Activated CD4-positive, alpha-beta T cell treated with anti-CD3 and anti-CD28 coated beads for 36 hours (primary cell): ENCODE data around the gene COL4A4. TPM values are rescaled to one million over a fixed set of nuclear protein-coding genes. Genes with fewer than 3 reads are reported as not detected.
A peak's percentile ranks its signal among the peaks of the same experiment; 100 is the strongest.

Experiments used
- ATAC-seq: fragments of 200-7000 bp; cut with Tn5 transposase; one replicate; pipeline ENCODE4 v1.10.0; 2021; ENCODE audit warnings: mild to moderate bottlenecking, moderate library complexity
- CTCF ChIA-PET: fragments of 350-600 bp; sonication (Branson Sonifier 250); formaldehyde crosslinking; loops from one replicate; lab custom pipeline; 2021; ENCODE audit warnings: antibody characterized with exemption; lab: Charles Lee
- POLR2A ChIA-PET: fragments of 350-600 bp; sonication (Branson Sonifier 250); formaldehyde crosslinking; loops from one replicate; lab custom pipeline; 2021; ENCODE audit warnings: antibody characterized with exemption, inconsistent platforms; lab: Charles Lee
- DNase-seq: peaks from one replicate; pipeline ENCODE4 v3.0.0-alpha.2; 2020
- H3K27ac Mint-ChIP-seq: one replicate; pipeline ENCODE4 v1.8.0; 2021; ENCODE audit warnings: mixed read lengths
- H3K27me3 Mint-ChIP-seq: one replicate; pipeline ENCODE4 v1.8.0; 2021; ENCODE audit warnings: mixed read lengths
- H3K36me3 Mint-ChIP-seq: one replicate; pipeline ENCODE4 v1.8.0; 2021; ENCODE audit warnings: low read depth, mixed read lengths
- H3K4me1 Mint-ChIP-seq: one replicate; pipeline ENCODE4 v1.8.0; 2021; ENCODE audit warnings: mixed read lengths
- H3K4me3 Mint-ChIP-seq: one replicate; pipeline ENCODE4 v1.8.0; 2021; ENCODE audit warnings: mild to moderate bottlenecking, moderate library complexity, mixed read lengths
- H3K9me3 Mint-ChIP-seq: one replicate; pipeline ENCODE4 v1.8.0; 2021; ENCODE audit warnings: low read depth, mixed read lengths
- intact Hi-C, 2 experiments: fragments of 100-400 bp; cut with DNase I in 1 of 2; cut with micrococcal nuclease in 1 of 2; formaldehyde crosslinking; loops; one replicate each; pipeline versions ENCODE4 v1.14.2 to v1.15.1; 2022 to 2024; cut with DNase I, micrococcal nuclease
- total RNA-seq, 2 experiments: library from RNA; stranded (reverse); gene quantifications; one replicate each; pipeline ENCODE4 v1.2.3, GENCODE V29; 2021

COL4A4 gene
- total RNA-seq, 2 experiments from 2014 or later, result not detected

- ChIA-PET CTCF (interaction anchor here (1.7 kb wide), 1 partner anchor 10 kb away, joined by 7 read pairs; no protein-coding TSS in a partner anchor), POLR2A (no interaction called here)
- DNase-seq, result no peak
- Mint-ChIP-seq H3K4me1 (peaks cover 19% of the 10 kb centered on the region), H3K9me3 (no peaks in the 10 kb centered on the region), H3K4me3 (no peak overlapping the region), H3K27me3 (no peaks in the 10 kb centered on the region), H3K36me3 (peaks cover 4% of the 10 kb centered on the region), H3K27ac (no peak overlapping the region)
- intact Hi-C loops, result no loop called here
- ATAC-seq, result no peak
Measured at GRCh38 chr2:226978300-226978699, 185.7 kb downstream of the COL4A4 start.

- no peaks in the 10 kb centered on the region for H3K27me3 Mint-ChIP-seq
- H3K9me3 Mint-ChIP-seq, result no peaks in the 10 kb centered on the region
- no peak for DNase-seq
- peaks cover 18% of the 10 kb centered on the region for H3K4me1 Mint-ChIP-seq
- peak; percentile 44 for ATAC-seq
- H3K4me3 Mint-ChIP-seq, result no peak overlapping the region
- POLR2A ChIA-PET, result no interaction called here
- CTCF ChIA-PET, result interaction anchor here (0.6 to 1.7 kb wide), 3 partner anchors 9 to 1858 kb away, joined by 3 to 7 read pairs (median 5); no protein-coding TSS in a partner anchor
- no peak overlapping the region for H3K27ac Mint-ChIP-seq
- intact Hi-C loops, result no loop called here
- H3K36me3 Mint-ChIP-seq, result peaks cover 6% of the 10 kb centered on the region
Measured at GRCh38 chr2:226977775-226978190, 186.2 kb downstream of the COL4A4 start.

GRCh38 chr2:226973816-226974215 is 190.2 kb downstream of the COL4A4 start:
- H3K27me3 Mint-ChIP-seq, result no peaks in the 10 kb centered on the region
- peaks cover 27% of the 10 kb centered on the region for H3K4me1 Mint-ChIP-seq
- ATAC-seq (no peak), DNase-seq (no peak)
- ChIA-PET POLR2A (interaction anchor here (0.6 kb wide), 1 partner anchor 1183 kb away, joined by 3 read pairs; no protein-coding TSS in a partner anchor), CTCF (no interaction called here)
- no peak overlapping the region for H3K4me3 Mint-ChIP-seq
- H3K27ac Mint-ChIP-seq, result no peak overlapping the region
- intact Hi-C loops, result loop anchor here in 1 of 2 experiments (5.0 kb wide), 1 partner anchor 137 kb away; the partner anchor contains the start of gene RHBDD1
- peaks cover 19% of the 10 kb centered on the region for H3K36me3 Mint-ChIP-seq
- no peaks in the 10 kb centered on the region for H3K9me3 Mint-ChIP-seq

GRCh38 chr2:226971770-226972169 is 192.2 kb downstream of the COL4A4 start:
- Mint-ChIP-seq H3K4me3 (no peak overlapping the region), H3K9me3 (no peaks in the 10 kb centered on the region), H3K4me1 (peaks cover 22% of the 10 kb centered on the region), H3K27me3 (no peaks in the 10 kb centered on the region), H3K36me3 (peaks cover 19% of the 10 kb centered on the region), H3K27ac (no peak overlapping the region)
- DNase-seq (no peak), ATAC-seq (no peak)
- ChIA-PET POLR2A (no interaction called here), CTCF (no interaction called here)
- intact Hi-C loops, result loop anchor here in 1 of 2 experiments (5.0 kb wide), 1 partner anchor 134 kb away; the partner anchor contains the start of gene RHBDD1

- H3K9me3 Mint-ChIP-seq, result no peaks in the 10 kb centered on the region
- DNase-seq (no peak), ATAC-seq (peak; percentile 36)
- H3K27me3 Mint-ChIP-seq, result no peaks in the 10 kb centered on the region
- intact Hi-C loops, result loop anchor here in 1 of 2 experiments (5.0 kb wide), 1 partner anchor 134 kb away; the partner anchor contains the start of gene RHBDD1
- H3K27ac Mint-ChIP-seq, result peak overlapping the region; percentile 33
- no peak overlapping the region for H3K4me3 Mint-ChIP-seq
- H3K36me3 Mint-ChIP-seq, result peaks cover 20% of the 10 kb centered on the region
- H3K4me1 Mint-ChIP-seq, result peaks cover 22% of the 10 kb centered on the region
- POLR2A ChIA-PET, result no interaction called here
- CTCF ChIA-PET, result no interaction called here
Measured at GRCh38 chr2:226971084-226971483, 192.9 kb downstream of the COL4A4 start.

GRCh38 chr2:226970362-226970761 is 193.6 kb downstream of the COL4A4 start:
- ChIA-PET CTCF (interaction anchor here (0.6 kb wide), 1 partner anchor 14 kb away, joined by 3 read pairs; no protein-coding TSS in a partner anchor), POLR2A (no interaction called here)
- Mint-ChIP-seq H3K9me3 (no peaks in the 10 kb centered on the region), H3K27me3 (no peaks in the 10 kb centered on the region), H3K4me1 (peaks cover 22% of the 10 kb centered on the region), H3K36me3 (peaks cover 19% of the 10 kb centered on the region), H3K4me3 (peak overlapping the region; percentile 15), H3K27ac (no peak overlapping the region)
- no peak for DNase-seq
- no peak for ATAC-seq
- intact Hi-C loops, result loop anchor here in 1 of 2 experiments (5.0 kb wide), 1 partner anchor 133 kb away; the partner anchor contains the start of gene RHBDD1

GRCh38 chr2:226969417-226970080 is 194.5 kb downstream of the COL4A4 start:
- H3K9me3 Mint-ChIP-seq, result no peaks in the 10 kb centered on the region
- no peak overlapping the region for H3K27ac Mint-ChIP-seq
- peaks cover 22% of the 10 kb centered on the region for H3K4me1 Mint-ChIP-seq
- CTCF ChIA-PET, result interaction anchor here (0.7 to 2.2 kb wide), 3 partner anchors 9 to 96 kb away, joined by 3 to 7 read pairs (median 3); no protein-coding TSS in a partner anchor
- DNase-seq (no peak), ATAC-seq (no peak)
- H3K36me3 Mint-ChIP-seq, result peaks cover 19% of the 10 kb centered on the region
- no peak overlapping the region for H3K4me3 Mint-ChIP-seq
- no peaks in the 10 kb centered on the region for H3K27me3 Mint-ChIP-seq
- intact Hi-C loops, result loop anchor here in 1 of 2 experiments (5.0 kb wide), 1 partner anchor 132 kb away; the partner anchor contains the start of gene RHBDD1
- POLR2A ChIA-PET, result no interaction called here

- peaks cover 6% of the 10 kb centered on the region for H3K36me3 Mint-ChIP-seq
- ATAC-seq (no peak), DNase-seq (no peak)
- H3K27me3 Mint-ChIP-seq, result no peaks in the 10 kb centered on the region
- intact Hi-C loops, result no loop called here
- ChIA-PET CTCF (interaction anchor here (0.6 kb wide), 1 partner anchor 24 kb away, joined by 4 read pairs; no protein-coding TSS in a partner anchor), POLR2A (interaction anchor here (0.7 kb wide), 1 partner anchor 1109 kb away, joined by 8 read pairs; no protein-coding TSS in a partner anchor)
- H3K4me1 Mint-ChIP-seq, result peaks cover 10% of the 10 kb centered on the region
- H3K9me3 Mint-ChIP-seq, result no peaks in the 10 kb centered on the region
- H3K4me3 Mint-ChIP-seq, result no peak overlapping the region
- no peak overlapping the region for H3K27ac Mint-ChIP-seq
Measured at GRCh38 chr2:226965376-226965775, 198.6 kb downstream of the COL4A4 start.

GRCh38 chr2:226963528-226963927 is 200.5 kb downstream of the COL4A4 start:
- POLR2A ChIA-PET, result no interaction called here
- ATAC-seq, result no peak
- CTCF ChIA-PET, result no interaction called here

GRCh38 chr2:226962176-226962773 is 201.7 kb downstream of the COL4A4 start:
- ChIA-PET POLR2A (no interaction called here), CTCF (no interaction called here)
- DNase-seq (no peak), ATAC-seq (no peak)
- Mint-ChIP-seq H3K4me3 (no peak overlapping the region), H3K36me3 (peaks cover 7% of the 10 kb centered on the region), H3K27me3 (no peaks in the 10 kb centered on the region), H3K4me1 (no peaks in the 10 kb centered on the region), H3K9me3 (peaks cover 8% of the 10 kb centered on the region), H3K27ac (no peak overlapping the region)
- intact Hi-C loops, result no loop called here

More at GRCh38 chr2:226963528-226963927, 200.5 kb downstream of the COL4A4 start:
- H3K27me3 Mint-ChIP-seq, result no peaks in the 10 kb centered on the region
- intact Hi-C loops, result no loop called here
- no peak overlapping the region for H3K4me3 Mint-ChIP-seq
- H3K9me3 Mint-ChIP-seq, result peaks cover 2% of the 10 kb centered on the region
- H3K27ac Mint-ChIP-seq, result no peak overlapping the region
- H3K36me3 Mint-ChIP-seq, result peaks cover 6% of the 10 kb centered on the region
- DNase-seq, result no peak
- H3K4me1 Mint-ChIP-seq, result no peaks in the 10 kb centered on the region

- no peak for DNase-seq
- H3K4me1 Mint-ChIP-seq, result no peaks in the 10 kb centered on the region
- no peak overlapping the region for H3K4me3 Mint-ChIP-seq
- ChIA-PET POLR2A (no interaction called here), CTCF (no interaction called here)
- H3K36me3 Mint-ChIP-seq, result peaks cover 21% of the 10 kb centered on the region
- peaks cover 9% of the 10 kb centered on the region for H3K9me3 Mint-ChIP-seq
- no peak for ATAC-seq
- intact Hi-C loops, result no loop called here
- H3K27ac Mint-ChIP-seq, result no peak overlapping the region
- no peaks in the 10 kb centered on the region for H3K27me3 Mint-ChIP-seq
Measured at GRCh38 chr2:226959418-226959817, 204.6 kb downstream of the COL4A4 start.
